Frontal cortex (tissue), 4 donors: Measurements from ENCODE around the gene ALAD. TPM values are rescaled to one million over a fixed set of nuclear protein-coding genes. Genes with fewer than 3 reads are reported as not detected.
"Not testable (repeated sequence)": the region's sequence is repeated elsewhere in the genome, so short reads cannot be mapped to it uniquely, and the experiment has no call there.

Experiments used
- DNase-seq, 2 donors: peaks; one replicate each; pipeline ENCODE4 v3.0.0; 2012; ENCODE audit warnings: low spot score in 2 of 2
- FAIRE-seq: peaks from 2 replicates; lab custom pipeline; 2012; peaks lifted over from hg19 to GRCh38; lab: Jason Lieb, UNC
- total RNA-seq: library from RNA; depleted of rRNA; stranded (reverse); fragments of >200 nt; gene quantifications from one replicate; pipeline ENCODE4 v1.2.3, GENCODE V29; 2014
- donor health status: control.
- donor health status: control.
- donor health status: control.

Gene ALAD
- total RNA-seq, 1 donor from 2014 or later, result 11.4 TPM

DNA sequence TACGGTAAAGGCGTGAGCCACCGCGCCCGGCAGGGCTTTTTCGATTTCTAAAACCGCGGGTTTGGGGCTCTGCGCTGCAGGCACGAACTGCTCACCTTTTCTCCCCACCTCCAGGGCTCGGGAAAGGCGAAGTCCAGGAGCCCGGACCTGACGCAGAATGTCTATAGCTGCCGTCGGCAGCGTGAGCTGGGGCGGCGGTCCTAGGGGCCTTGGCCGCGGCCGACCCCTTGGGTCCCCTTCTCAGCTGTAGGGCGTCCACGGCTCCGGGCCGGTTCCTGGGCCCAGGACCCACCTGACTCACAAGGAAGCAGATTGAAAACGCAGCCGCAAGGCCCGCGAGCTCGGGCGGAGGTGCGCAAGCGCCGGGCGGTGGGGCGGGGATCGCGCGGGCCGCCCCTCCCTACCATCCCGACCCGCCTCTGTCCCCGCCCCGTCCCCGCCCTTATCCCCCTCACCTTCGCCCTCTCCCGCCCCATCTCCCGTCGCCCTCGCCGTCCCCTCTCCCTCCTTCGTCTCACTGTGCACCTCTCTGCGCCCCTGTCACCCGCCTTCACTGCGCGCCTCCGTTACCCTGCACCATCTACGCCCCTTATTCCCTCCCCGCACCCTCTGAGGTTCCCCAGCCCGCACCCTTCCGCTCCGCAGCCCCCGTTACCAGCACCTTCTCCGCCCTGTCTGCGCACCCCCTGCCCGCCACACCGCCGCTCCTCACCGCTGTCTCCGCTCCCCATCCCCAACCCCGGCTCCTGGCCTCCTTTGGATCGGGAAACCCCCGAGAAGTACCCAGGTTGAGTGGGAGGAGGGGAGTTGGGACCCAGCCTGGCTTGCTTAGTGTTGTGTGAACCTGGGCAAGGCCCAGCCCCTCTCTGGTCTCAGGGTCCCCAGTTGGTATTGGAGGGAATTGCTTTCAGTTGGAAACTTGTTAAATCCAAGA is 24.2 kb downstream of the ALAD start, which contains the start of gene HDHD3:
TSS of gene HDHD3 (minus strand) at position 353 of the 934 bp plus-strand sequence. CDS start 2,632 bp downstream, outside the sequence.
- no peak for FAIRE-seq
- peak; percentile 76 to 88 for DNase-seq

DNA sequence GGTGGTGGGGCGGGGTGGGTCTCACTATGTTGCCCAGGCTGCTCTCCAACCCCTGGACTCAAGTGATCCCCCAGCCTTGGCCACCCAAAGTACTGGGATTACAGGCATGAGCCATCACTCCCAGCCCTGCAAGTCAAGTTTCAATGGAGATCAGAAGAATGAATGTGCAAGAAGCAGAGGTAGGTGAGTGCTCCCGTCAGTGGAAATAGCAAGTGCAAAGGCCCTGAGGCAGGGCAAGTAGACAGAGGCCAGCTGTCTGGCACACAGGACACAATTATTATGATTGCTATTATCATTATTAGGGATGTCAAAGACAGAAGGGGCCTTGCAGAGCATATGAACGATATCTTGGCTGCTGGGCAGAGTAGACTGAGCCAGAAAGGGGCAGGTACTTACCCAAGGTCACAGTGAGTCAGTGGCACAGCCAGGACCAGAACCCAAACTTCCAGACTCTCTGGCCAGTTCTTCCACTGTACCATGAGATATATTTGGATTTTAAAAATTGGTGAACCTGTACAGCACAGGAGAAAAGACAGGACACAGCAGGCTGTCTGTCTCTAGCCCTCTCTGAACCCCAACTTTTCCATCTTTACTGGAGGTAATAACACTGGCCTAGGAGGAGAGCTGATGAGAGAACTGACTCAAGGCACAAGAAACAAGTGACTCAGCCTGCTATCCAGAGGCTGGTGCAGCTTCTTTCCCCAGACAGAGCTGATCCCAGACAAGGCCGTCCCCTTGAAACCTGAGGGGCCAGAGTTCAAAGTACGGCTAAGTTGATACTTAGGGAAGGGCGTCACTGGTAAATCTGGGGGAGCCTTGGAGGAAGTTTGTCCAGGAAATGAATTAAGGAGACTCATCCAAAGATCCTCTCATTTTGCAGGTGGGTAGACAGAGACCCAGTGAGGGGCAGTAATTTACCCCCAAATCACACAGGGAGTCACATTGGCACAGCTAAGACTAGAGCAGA is 25.7 kb downstream of the ALAD start:
- DNase-seq, result no peak
- FAIRE-seq, result no peak

DNA sequence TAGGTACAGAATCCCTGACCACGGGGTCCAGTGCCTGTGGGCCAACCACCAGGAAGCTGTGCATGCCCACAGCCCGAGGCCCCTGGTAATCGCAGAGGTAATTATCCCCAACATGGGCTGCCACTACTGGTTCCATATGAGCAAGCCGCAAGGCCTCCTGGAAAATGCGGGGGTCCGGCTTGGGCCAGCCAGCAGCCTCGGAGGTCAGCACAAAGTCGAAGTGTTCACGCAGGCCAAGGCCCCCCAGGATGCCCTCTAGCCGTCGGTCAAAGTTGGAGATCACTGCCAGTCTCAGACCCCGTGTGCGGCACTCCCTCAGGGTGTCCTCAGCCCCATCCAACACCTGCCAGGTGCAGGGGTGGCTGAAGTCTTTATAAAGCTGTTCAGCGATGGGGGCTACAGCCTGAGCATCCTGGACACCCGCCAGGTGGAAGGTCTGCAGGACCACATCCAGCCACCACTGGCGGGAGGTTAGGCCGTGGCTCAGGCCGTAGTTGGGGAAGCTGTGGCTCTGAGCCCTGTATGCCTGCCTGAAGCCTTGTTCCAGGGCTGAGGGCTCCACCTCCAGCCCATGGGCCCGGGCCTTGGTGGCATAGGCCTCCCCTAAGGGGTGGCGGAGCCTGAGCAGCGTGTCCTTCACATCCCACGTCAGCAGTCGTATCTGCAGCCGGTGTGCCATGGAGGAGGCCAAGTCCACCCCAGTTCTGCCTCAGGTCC is 27.2 kb downstream of the ALAD start:
- DNase-seq (no peak), FAIRE-seq (no peak)

DNA sequence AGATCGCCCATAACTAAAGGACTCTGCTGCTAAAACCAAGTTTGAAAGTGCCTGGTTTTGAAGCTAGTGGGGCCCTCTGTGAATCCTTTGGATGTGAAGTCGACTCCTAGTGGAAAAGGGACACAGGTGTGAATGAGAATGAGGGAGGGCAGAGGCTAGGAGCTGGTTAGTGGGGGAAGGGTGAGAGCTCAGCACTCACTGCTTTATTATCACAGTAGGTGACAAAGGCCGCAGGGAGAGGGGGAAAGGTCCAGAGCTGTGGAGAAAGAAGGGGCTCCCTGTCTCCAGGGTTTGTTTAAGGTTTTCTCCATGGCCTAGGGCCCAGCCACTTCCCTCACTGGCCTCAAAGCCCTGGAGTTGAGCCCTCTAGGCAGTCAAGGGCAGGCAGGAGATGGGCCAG is 27.8 kb downstream of the ALAD start:
- FAIRE-seq (no peak), DNase-seq (no peak)

DNA sequence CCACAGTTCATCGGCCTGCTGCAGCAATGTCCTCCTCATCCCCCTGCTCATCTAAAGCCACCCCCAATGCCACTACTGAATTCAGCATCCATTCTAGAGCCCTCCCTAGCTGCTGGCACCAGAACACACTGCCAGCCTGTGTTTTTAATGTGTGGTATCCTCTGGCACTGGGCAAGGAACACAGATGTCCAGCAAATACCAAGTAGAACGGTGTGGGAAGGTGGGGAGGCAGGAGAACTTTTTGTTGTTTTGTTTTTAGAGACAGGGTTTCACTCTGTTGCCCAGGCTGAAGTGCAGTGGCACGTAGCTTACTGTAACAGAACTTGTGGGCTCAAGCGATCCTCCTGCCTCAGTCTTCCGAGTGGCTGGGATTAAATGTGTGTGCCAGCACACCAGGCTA is 29.0 kb downstream of the ALAD start:
- no peak for DNase-seq
- no peak for FAIRE-seq

DNA sequence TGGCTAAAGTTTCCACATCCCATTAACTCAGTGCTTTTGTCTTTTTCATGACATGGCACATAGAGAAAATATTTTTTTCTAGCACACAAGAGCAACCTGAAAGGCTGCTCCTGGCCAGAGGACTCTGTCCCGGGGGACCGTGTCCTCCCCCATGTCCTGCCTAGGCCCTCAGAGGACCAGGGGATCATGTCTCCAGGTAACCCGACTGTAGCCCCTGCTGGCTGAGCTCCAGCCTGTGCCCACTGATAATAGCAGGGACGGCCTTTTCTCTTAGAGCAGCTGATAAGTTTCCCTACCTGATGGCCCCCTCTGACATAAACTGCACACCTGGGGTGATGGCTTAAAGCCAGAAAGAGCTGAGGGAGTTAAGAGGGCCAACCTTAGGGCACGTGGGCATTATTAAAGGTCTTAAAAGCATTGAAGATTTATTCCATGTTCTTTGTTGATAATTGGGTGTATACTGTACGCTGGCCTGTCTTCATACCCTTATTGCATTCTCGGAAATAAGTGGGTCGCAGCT is 30.2 kb downstream of the ALAD start:
- DNase-seq (no peak), FAIRE-seq (no peak)

DNA sequence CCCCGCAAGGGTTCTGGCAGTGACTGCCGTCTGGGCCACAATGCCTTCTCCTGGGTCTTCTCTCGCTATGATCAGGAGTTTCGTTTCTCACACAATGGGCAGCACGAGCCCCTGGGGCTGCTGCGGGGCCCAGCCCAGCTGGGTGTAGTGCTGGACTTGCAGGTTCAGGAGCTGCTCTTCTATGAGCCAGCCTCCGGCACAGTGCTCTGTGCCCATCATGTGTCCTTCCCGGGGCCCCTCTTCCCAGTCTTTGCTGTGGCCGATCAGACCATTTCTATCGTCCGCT is 31.3 kb downstream of the ALAD start:
- FAIRE-seq, result no peak

DNA sequence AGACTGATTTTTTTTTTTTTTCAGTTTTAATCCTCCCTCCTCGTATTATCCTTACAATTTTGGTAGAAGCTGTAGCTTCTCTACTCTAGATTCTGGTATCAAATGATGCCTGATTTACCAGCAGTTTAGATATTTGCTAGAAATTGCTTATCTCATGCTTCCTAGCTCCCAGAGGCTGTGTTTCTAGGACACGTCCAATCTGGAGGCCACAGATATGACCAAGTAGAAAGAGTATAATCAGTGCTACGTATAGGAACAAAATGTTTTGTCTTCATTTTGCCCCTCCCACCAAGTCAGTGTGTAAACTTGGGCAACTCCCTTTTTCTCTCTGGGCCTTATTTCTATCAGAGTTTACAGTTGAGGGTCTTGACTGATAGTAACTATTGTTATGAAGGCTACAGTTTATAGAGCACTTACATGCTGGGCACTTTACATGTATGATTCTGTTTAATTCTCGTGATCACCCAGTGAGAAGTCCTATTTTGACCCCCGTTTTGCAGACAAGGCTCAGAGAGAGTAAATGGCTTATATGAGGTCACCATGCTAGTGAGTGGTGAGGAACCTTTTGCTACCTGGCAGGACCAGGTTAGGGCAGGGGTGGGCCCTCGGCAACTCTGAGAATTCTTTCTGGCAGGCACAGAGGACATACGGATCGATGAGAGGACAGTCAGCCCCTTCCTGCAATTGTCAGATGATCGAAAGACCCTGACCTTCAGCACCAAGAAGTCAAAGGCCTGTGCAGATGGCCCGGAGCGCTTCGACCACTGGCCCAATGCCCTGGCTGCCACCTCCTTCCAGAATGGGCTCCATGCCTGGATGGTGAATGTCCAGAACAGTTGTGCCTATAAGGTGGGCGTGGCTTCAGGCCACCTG is 31.9 kb downstream of the ALAD start:
- FAIRE-seq (no peak), DNase-seq (no peak)

More for the DNA sequence above, 31.3 kb downstream of the ALAD start:
- no peak for DNase-seq

DNA sequence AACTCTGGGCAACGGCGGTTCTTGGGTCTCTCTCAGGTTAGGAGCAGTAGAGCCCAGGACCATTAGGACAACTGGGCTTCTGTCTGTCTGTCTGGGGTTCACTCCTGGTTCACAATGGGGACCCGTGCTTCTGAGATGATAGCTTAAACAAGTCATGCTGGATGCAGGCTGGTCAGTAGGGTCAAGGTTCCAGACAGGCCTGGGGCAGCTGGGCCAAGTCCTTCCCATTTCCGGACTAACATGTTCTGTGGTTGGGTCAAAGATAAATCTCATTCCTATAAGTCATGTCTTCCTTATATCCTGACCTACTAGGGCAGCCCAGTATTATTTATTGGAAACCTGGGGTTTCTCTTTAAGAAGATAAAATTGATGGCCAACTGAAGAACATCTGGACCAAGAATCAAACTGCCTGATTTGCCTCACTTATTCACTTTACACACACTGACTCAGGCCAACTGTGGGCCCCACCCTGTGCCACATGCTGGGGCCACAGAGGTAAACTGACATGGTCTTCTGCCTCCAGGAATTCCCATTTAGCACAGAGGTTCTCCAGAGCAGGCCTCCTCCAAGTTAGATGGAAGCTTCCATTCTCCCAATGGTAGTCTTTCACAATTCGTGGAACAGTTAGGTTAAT is 32.6 kb downstream of the ALAD start:
- FAIRE-seq, result no peak
- DNase-seq, result no peak

DNA sequence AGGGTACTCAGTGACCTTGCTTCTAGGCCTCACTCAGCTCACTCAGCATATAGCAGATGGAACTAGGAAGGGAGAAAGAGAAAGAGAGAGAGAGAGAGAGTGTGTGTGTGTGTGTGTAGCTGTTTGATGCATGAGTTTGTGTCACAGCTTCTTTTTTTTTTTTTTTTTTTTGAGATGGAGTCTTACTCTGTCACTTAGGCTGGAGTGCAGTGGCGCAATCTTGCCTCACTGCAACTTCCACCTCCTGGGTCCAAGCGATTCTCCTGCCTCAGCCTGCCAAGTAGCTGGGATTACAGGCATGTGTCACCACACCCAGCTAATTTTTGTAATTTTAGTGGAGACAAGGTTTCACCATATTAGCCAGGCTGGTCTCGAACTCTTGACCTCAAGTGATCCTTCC is 35.4 kb downstream of the ALAD start:
- not testable (repeated sequence) for FAIRE-seq, DNase-seq

DNA sequence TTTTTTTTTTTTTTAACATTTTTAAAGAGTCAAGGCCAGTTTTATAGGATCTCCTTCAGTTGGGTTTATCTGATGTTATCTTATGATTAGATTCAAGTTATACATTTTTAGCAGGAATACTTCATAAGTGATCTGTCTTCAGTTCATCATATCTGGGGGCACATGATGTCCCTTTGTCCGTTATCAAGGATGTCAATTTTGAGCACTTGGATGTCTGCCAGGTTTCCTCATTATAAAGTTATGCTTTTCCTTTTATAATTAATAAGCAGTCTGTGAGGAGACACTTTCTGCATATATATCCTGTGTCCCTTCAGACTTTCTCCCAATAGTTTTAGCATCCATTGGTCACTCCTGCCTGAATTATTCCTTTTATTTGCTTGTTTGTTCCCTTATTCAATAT is 36.1 kb downstream of the ALAD start:
- FAIRE-seq (no peak), DNase-seq (no peak)

DNA sequence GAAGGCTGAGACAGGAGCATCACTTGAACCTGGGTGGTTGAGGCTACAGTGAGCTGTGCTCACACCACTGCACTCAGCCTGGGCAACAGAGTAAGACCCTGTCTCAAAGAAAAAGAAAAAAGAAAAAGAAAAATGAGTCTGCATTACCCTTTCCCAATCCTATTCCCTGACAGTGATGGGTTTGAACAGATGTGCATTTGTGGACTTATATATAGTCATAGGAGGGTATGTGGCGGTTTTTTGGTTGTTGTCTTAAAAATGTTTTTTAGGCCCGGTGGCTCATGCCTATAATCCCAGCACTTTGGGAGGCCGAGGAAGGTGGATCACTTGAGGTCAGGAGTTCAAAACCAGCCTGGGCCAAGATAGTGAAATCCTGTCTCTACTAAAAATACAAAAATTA is 37.7 kb downstream of the ALAD start:
- DNase-seq (no peak), FAIRE-seq (no peak)

DNA sequence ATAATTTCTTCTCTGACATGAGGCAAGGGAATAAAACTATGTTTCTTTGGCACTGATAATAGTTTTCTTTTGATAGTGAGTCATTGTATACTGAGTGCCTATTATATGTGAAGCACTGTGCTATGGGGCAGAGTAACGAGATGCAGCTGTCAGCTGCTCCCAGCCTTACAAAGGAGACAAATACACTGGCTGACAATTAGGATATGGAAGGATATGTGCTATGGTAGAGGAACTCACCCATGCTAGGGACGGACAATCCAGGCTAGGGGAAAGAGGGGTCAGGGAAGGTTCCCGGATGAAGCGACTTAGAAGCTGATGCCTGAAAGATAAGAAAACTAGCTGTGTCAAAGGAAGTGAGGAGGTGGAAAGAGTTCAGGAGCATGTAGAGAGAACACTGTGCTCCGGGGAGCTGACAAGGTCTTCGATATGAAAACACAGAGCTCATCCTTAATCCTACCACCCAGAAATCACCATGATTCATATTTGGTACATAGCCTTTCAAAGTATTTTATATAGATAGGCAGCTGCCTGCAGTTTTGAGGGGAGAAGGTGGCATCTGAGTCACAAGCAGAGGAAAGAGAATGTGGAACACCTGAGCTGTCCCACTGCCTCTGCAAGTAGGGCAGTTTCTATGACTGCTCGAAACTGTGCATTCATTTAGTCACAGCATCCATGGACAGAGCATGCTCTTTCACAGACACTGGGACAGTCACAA is 39.6 kb downstream of the ALAD start:
- DNase-seq (no peak), FAIRE-seq (no peak)

DNA sequence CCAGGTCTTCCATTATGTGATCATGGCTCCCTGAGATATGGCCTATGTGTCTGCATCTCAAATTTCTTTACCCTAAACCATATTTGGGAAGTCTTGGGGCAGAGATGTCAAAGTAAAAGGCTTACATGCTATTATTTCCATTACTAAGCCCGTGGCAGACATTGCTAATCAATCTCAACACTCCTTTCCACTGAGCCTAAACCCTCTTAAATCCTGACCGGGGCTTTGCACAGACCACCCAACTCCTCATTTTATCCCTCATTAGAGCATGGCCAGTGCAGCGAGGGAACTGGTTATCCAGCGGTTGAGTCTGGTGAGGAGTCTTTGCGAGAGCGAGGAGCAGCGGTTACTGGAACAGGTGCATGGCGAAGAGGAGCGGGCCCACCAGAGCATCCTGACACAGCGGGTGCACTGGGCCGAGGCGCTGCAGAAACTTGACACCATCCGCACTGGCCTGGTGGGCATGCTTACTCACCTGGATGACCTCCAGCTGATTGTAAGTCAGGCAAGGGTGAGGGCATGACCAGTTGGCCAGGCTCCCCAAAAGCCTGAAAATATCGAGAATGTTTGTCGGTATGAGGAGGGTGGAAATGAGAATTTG is 40.7 kb downstream of the ALAD start:
- FAIRE-seq, result no peak

DNA sequence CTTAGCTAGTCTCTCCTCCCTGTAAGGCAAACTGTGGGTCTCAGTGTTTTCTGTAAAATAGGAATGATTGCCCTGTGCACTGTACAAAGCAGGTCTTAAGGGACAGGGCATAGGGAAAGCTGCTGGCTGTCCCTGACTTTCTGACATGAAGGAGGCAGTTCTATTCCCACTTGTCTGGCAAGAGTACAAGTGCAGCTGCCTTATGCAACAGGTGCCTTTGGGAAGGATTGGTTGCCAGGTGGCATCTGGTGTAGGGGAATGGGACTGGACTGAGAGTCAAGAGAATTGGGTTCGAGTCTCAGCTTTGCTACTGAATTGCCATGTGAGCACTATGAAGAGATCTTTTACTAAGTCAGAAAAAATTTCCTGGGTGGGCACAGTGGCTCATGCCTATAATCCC is 41.7 kb downstream of the ALAD start:
- no peak for FAIRE-seq
- DNase-seq, result no peak

More for the DNA sequence above, 40.7 kb downstream of the ALAD start:
- no peak for DNase-seq

DNA sequence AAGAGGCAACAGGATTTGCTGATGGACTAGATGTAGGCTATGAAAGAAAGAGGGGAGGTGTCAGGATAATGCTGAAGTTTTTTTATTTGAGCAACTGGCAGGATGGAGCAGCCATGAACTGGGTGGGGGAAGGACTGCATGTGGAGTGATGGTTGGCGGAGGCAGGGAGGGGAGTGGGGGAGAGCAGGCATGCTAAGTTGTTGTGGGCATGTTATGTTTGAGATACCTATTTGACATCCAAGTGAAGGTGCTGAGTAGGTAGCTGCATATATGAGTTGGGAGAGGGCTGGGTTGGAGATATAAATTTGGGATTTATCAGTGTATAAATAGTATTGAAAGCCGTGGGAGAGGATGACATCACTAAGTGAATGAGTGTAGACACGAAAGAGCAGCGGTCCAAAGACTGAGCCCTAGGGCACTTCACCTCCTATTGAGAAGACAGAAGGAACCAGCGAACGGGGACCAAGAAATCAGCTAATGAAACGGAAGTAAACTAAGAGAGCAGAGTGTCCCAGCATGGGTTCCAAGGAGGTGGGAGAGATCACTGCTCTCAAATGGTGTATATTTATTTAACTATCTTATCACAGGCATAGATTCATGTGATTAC is 44.3 kb downstream of the ALAD start:
- no peak for FAIRE-seq
- DNase-seq, result no peak

DNA sequence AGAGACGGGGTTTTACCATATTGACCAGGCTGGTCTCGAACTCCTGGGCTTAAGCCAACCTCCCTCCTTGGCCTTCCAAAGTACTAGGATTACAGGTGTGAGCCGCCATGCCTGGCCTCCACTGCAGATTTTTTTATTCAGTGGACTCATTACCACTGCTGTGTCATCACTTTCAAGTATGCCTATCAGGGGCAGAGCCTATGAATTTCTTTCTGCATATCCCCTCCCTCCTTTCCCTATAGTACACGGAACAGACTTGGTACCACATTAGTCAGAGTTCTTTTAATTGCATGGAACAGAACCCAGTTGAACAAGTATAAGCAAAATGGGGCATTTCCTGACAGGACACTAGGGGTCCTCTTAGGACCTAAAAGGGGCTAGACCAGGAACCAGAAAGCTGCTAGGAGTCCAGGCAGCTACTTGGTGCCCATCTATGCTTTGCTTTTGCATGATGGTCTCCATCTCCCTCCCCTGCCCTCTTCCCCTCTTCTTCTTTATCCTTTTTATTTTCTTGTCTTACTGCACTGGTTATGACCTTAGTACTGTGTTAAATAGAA is 46.0 kb downstream of the ALAD start:
- no peak for FAIRE-seq
- no peak for DNase-seq
